H9 (cell line): Measurements from ENCODE around the gene DLG2. TPM values are rescaled to one million over a fixed set of nuclear protein-coding genes. Genes with fewer than 3 reads are reported as not detected.

Experiments used
- DNase-seq: peaks from one replicate; pipeline ENCODE4 v3.0.0-alpha.2; 2017
- H2AFZ ChIP-seq: one replicate; pipeline ENCODE4 v1.6.1; 2013; ENCODE audit warnings: mild to moderate bottlenecking, low read length, control low read depth, moderate library complexity
- H2AK5ac ChIP-seq: 2 replicates; pipeline ENCODE4 v1.6.1; 2013; ENCODE audit warnings: low read length, control low read depth, mixed read lengths; ENCODE audit not compliant: insufficient read length
- H2BK120ac ChIP-seq: one replicate; pipeline ENCODE4 v1.6.1; 2013; ENCODE audit warnings: low read depth, mild to moderate bottlenecking, low read length, control low read depth, inconsistent platforms; ENCODE audit not compliant: poor library complexity, severe bottlenecking
- H2BK12ac ChIP-seq: 2 replicates; pipeline ENCODE4 v1.6.1; 2013; ENCODE audit warnings: low read length, control low read depth, mixed read lengths, low read depth; ENCODE audit not compliant: insufficient read length
- H2BK15ac ChIP-seq: 2 replicates; pipeline ENCODE4 v1.6.1; 2013; ENCODE audit warnings: low read depth, low read length, control low read depth
- H2BK20ac ChIP-seq: one replicate; pipeline ENCODE4 v1.6.1; 2013; ENCODE audit warnings: low read depth, mild to moderate bottlenecking, low read length, control low read depth, inconsistent platforms; ENCODE audit not compliant: poor library complexity, severe bottlenecking
- H2BK5ac ChIP-seq: 2 replicates; pipeline ENCODE4 v1.6.1; 2013; ENCODE audit warnings: low read length, control low read depth, mixed read lengths; ENCODE audit not compliant: insufficient read length
- H3K14ac ChIP-seq: 2 replicates; pipeline ENCODE4 v1.6.1; 2013; ENCODE audit warnings: low read length, control low read depth; ENCODE audit not compliant: insufficient read depth
- H3K18ac ChIP-seq: 2 replicates; pipeline ENCODE4 v1.6.1; 2013; ENCODE audit warnings: low read depth, mild to moderate bottlenecking, mixed read lengths, low read length, control low read depth; ENCODE audit not compliant: insufficient read length
- H3K23ac ChIP-seq: 2 replicates; pipeline ENCODE4 v1.6.1; 2013; ENCODE audit warnings: low read length, control low read depth, mixed read lengths, low read depth; ENCODE audit not compliant: insufficient read length
- H3K23me2 ChIP-seq: 2 replicates; pipeline ENCODE4 v1.6.1; 2013; ENCODE audit warnings: low read depth, mild to moderate bottlenecking, mixed read lengths, low read length, control low read depth; ENCODE audit not compliant: insufficient read length, poor library complexity, severe bottlenecking
- H3K27ac ChIP-seq: 2 replicates; pipeline ENCODE4 v1.5.1; 2013; ENCODE audit warnings: low read length, control low read depth, mixed read lengths, low read depth; ENCODE audit not compliant: insufficient read length
- H3K27me3 ChIP-seq: 2 replicates; pipeline ENCODE4 v1.6.1; 2013; ENCODE audit warnings: low read length, control low read depth, inconsistent platforms; ENCODE audit not compliant: insufficient read depth
- H3K4ac ChIP-seq: 2 replicates; pipeline ENCODE4 v1.6.1; 2013; ENCODE audit warnings: low read depth, mild to moderate bottlenecking, control low read depth, inconsistent platforms, low read length, moderate library complexity
- H3K4me1 ChIP-seq: 2 replicates; pipeline ENCODE4 v1.6.1; 2013; ENCODE audit warnings: low read length, control low read depth, inconsistent platforms; ENCODE audit not compliant: insufficient read depth
- H3K4me2 ChIP-seq: 2 replicates; pipeline ENCODE4 v1.6.1; 2013; ENCODE audit warnings: low read length, control low read depth, mixed read lengths; ENCODE audit not compliant: insufficient read length, insufficient read depth
- H3K56ac ChIP-seq: 2 replicates; pipeline ENCODE4 v1.6.1; 2013; ENCODE audit warnings: low read depth, mild to moderate bottlenecking, mixed read lengths, low read length, control low read depth; ENCODE audit not compliant: insufficient read length
- H3K79me1 ChIP-seq: 2 replicates; pipeline ENCODE4 v1.6.1; 2013; ENCODE audit warnings: low read depth, mild to moderate bottlenecking, moderate library complexity, low read length, control low read depth, inconsistent platforms; ENCODE audit not compliant: insufficient read depth, poor library complexity, severe bottlenecking
- H3K79me2 ChIP-seq: 2 replicates; pipeline ENCODE4 v1.6.1; 2013; ENCODE audit warnings: low read length, control low read depth, inconsistent platforms; ENCODE audit not compliant: insufficient read depth
- H3K9ac ChIP-seq: 2 replicates; pipeline ENCODE4 v1.6.1; 2013; ENCODE audit warnings: low read length, control low read depth, mixed read lengths; ENCODE audit not compliant: insufficient read length; ENCODE audit errors: extremely low read depth
- H3K9me3 ChIP-seq: one replicate; pipeline ENCODE4 v1.6.1; 2013; ENCODE audit warnings: low read depth, low read length, inconsistent platforms; ENCODE audit not compliant: control insufficient read depth
- H3T11ph ChIP-seq: one replicate; pipeline ENCODE4 v1.6.1; 2013; ENCODE audit warnings: mild to moderate bottlenecking, low read length, control low read depth, inconsistent platforms
- H4K20me1 ChIP-seq: one replicate; pipeline ENCODE4 v1.6.1; 2013; ENCODE audit not compliant: control insufficient read depth, insufficient read length, insufficient read depth
- H4K5ac ChIP-seq: 2 replicates; pipeline ENCODE4 v1.6.1; 2013; ENCODE audit warnings: low read depth, mild to moderate bottlenecking, mixed read lengths, low read length, control low read depth; ENCODE audit not compliant: insufficient read length
- H4K8ac ChIP-seq: replicated peaks from 2 replicates; pipeline ENCODE4 v1.6.1; 2013; ENCODE audit warnings: low read length, control low read depth, mixed read lengths, low read depth; ENCODE audit not compliant: insufficient read length
- H4K91ac ChIP-seq: 2 replicates; pipeline ENCODE4 v1.6.1; 2013; ENCODE audit warnings: low read depth, mild to moderate bottlenecking, moderate library complexity, mixed read lengths, low read length, control low read depth; ENCODE audit not compliant: insufficient read length
- H3K27ac Mint-ChIP-seq, 3 experiments: 2 replicates in 2 of 3; 3 replicates in 1 of 3; pipeline ENCODE4 v1.8.0; 2020 to 2021; ENCODE audit warnings: mixed read lengths in 3 of 3, mild to moderate bottlenecking in 1 of 3, moderate library complexity in 1 of 3
- H3K27me3 Mint-ChIP-seq: 2 replicates; pipeline ENCODE4 v1.8.0; 2021; ENCODE audit warnings: low read depth, mild to moderate bottlenecking, moderate library complexity, mixed read lengths
- H3K36me3 Mint-ChIP-seq, 3 experiments: 2 replicates in 2 of 3; 3 replicates in 1 of 3; pipeline ENCODE4 v1.8.0; 2020 to 2021; ENCODE audit warnings: low read depth in 3 of 3, mixed read lengths in 3 of 3; ENCODE audit not compliant: insufficient read depth in 1 of 3
- H3K4me1 Mint-ChIP-seq, 2 experiments: 2 replicates each; pipeline ENCODE4 v1.8.0; 2020; ENCODE audit warnings: mixed read lengths in 2 of 2
- H3K4me3 Mint-ChIP-seq, 2 experiments: 2 replicates in 1 of 2; 3 replicates in 1 of 2; pipeline ENCODE4 v1.8.0; 2020 to 2021; ENCODE audit warnings: mild to moderate bottlenecking in 2 of 2, mixed read lengths in 2 of 2, moderate library complexity in 1 of 2
- H3K9me3 Mint-ChIP-seq, 2 experiments: 2 replicates in 1 of 2; 3 replicates in 1 of 2; pipeline ENCODE4 v1.8.0; 2020; ENCODE audit warnings: mild to moderate bottlenecking in 2 of 2, mixed read lengths in 2 of 2, moderate library complexity in 1 of 2
- CTCF ChIP-seq: fragments of 200-600 bp; sonication (generic); conservative IDR thresholded peaks from 3 replicates; pipeline ENCODE4 v1.8.0; 2021; ENCODE audit warnings: antibody characterized with exemption, mild to moderate bottlenecking
- WGBS: extraction: QIAGEN DNeasy Blood & Tissue Kit; methylation state at CpG from one replicate; pipeline ENCODE4 v1.1.7; 2013; ENCODE audit warnings: missing lambda C conversion rate, low lambda C conversion rate, mixed read lengths; ENCODE audit not compliant: insufficient read length; ENCODE audit errors: extremely low coverage; 5-methylcytosine and 5-hydroxymethylcytosine counted together
- total RNA-seq: library from RNA; stranded (reverse); gene quantifications from 2 replicates; pipeline ENCODE4 v1.2.1, GENCODE V29; 2021

DLG2 gene
- total RNA-seq, 1 experiment from 2014 or later: 8.0 TPM

GRCh38 chr11:84165139-84165538 lies 1462.0 kb downstream of the DLG2 start:
- no peaks in the 10 kb centered on the region for H3K9me3 ChIP-seq
- H3K14ac ChIP-seq: no peak overlapping the region
- no peaks in the 10 kb centered on the region for H3K9me3 Mint-ChIP-seq
- no peak overlapping the region for H3T11ph ChIP-seq
- no peak overlapping the region for H2AFZ ChIP-seq
- H3K23ac ChIP-seq: no peak overlapping the region
- no peaks in the 10 kb centered on the region; a peak in 1 of 7 replicates for H3K36me3 Mint-ChIP-seq
- no peak overlapping the region for H4K91ac ChIP-seq
- no peak overlapping the region for H3K9ac ChIP-seq
- H3K4ac ChIP-seq: no peak overlapping the region
- no peak overlapping the region for H3K27ac ChIP-seq
- H4K8ac ChIP-seq: no peak overlapping the region
- H2BK12ac ChIP-seq: no peak overlapping the region
- no peak overlapping the region for H4K5ac ChIP-seq
- no peak for DNase-seq
- H3K4me1 Mint-ChIP-seq: peaks cover 3% of the 10 kb centered on the region in 2 experiments; a peak in 3 of 4 replicates
- no peak overlapping the region for H2BK120ac ChIP-seq
- H2BK5ac ChIP-seq: no peak overlapping the region
- H2AK5ac ChIP-seq: no peak overlapping the region
- TF ChIP-seq CTCF: no peak
- H3K4me1 ChIP-seq: no peaks in the 10 kb centered on the region
- no peak overlapping the region for H2BK20ac ChIP-seq
- no CpG with 5 or more reads among the region's 2 CpGs for WGBS
- no peaks in the 10 kb centered on the region for H3K23me2 ChIP-seq
- peak overlapping the region in 2 of 3 experiments; percentile 72 to 76; a peak in 2 of 7 replicates for H3K27ac Mint-ChIP-seq
- H4K20me1 ChIP-seq: no peaks in the 10 kb centered on the region
- H3K4me3 Mint-ChIP-seq: no peak overlapping the region
- H3K18ac ChIP-seq: no peak overlapping the region
- no peaks in the 10 kb centered on the region for H3K79me1 ChIP-seq
- H3K79me2 ChIP-seq: no peaks in the 10 kb centered on the region
- H3K4me2 ChIP-seq: no peak overlapping the region
- H3K27me3 ChIP-seq: no peaks in the 10 kb centered on the region
- H3K56ac ChIP-seq: no peak overlapping the region
- no peaks in the 10 kb centered on the region for H3K27me3 Mint-ChIP-seq
- H2BK15ac ChIP-seq: no peak overlapping the region
